Progenitor cell of endocrine pancreas (in vitro differentiated cells): ENCODE results near the gene DZIP1. TPM values are rescaled to one million over a fixed set of nuclear protein-coding genes. Genes with fewer than 3 reads are reported as not detected.
"Not testable (repeated sequence)": the region's sequence is repeated elsewhere in the genome, so short reads cannot be mapped to it uniquely, and the experiment has no call there.

ENCODE experiments used
- DNase-seq: peaks from one replicate; pipeline ENCODE4 v3.0.0; 2021; ENCODE audit warnings: low spot score; ENCODE audit not compliant: unreplicated experiment
- H3K27ac Mint-ChIP-seq: 2 replicates; pipeline ENCODE4 v1.8.0; 2021; ENCODE audit warnings: mild to moderate bottlenecking, moderate library complexity, mixed read lengths
- H3K27me3 Mint-ChIP-seq: 2 replicates; pipeline ENCODE4 v1.8.0; 2021; ENCODE audit warnings: mixed read lengths
- H3K36me3 Mint-ChIP-seq: 2 replicates; pipeline ENCODE4 v1.8.0; 2022; ENCODE audit warnings: mixed read lengths; ENCODE audit not compliant: insufficient read depth
- H3K4me1 Mint-ChIP-seq: 2 replicates; pipeline ENCODE4 v1.8.0; 2021; ENCODE audit warnings: low read depth, mixed read lengths
- H3K4me3 Mint-ChIP-seq: 2 replicates; pipeline ENCODE4 v1.8.0; 2021; ENCODE audit warnings: low read depth, mild to moderate bottlenecking, moderate library complexity, mixed read lengths
- H3K9me3 Mint-ChIP-seq: 2 replicates; pipeline ENCODE4 v1.8.0; 2021; ENCODE audit warnings: low read depth, mixed read lengths
- long read RNA-seq: library from polyadenylated mRNA; unstranded; transcript quantifications from one replicate; pipeline ENCODE4 v2.0.0, GENCODE V29; 2020
- total RNA-seq: library from RNA; stranded (reverse); gene quantifications from 2 replicates; pipeline ENCODE4 v1.2.1, GENCODE V29; 2021
- TF ChIP-seq, protein P1 (sequence below): fragments of 200-600 bp; sonication (generic); IDR thresholded peaks from one replicate; pipeline ENCODE4 v1.5.0; 2021; ENCODE audit warnings: antibody characterized with exemption, mild to moderate bottlenecking; ENCODE audit not compliant: unreplicated experiment

The DZIP1 gene
- total RNA-seq: 35.4 and 40.1 TPM in 2 replicates
- long read RNA-seq, partial matches to known transcripts: 11 of 17 reads
- long read RNA-seq, other reads (novel, unspliced or antisense): 6 of 17 reads

- Mint-ChIP-seq H3K27ac (peak within 1 kb of the TSS; percentile 93), H3K9me3 (no peaks in the 10 kb centered on the region), H3K4me1 (peaks cover 18% of the 10 kb centered on the region), H3K36me3 (peaks cover 5% of the 10 kb centered on the region), H3K4me3 (peak within 1 kb of the TSS; percentile 90), H3K27me3 (no peaks in the 10 kb centered on the region)
- DNase-seq: peak; percentile 59
- TF ChIP-seq, protein P1, sequence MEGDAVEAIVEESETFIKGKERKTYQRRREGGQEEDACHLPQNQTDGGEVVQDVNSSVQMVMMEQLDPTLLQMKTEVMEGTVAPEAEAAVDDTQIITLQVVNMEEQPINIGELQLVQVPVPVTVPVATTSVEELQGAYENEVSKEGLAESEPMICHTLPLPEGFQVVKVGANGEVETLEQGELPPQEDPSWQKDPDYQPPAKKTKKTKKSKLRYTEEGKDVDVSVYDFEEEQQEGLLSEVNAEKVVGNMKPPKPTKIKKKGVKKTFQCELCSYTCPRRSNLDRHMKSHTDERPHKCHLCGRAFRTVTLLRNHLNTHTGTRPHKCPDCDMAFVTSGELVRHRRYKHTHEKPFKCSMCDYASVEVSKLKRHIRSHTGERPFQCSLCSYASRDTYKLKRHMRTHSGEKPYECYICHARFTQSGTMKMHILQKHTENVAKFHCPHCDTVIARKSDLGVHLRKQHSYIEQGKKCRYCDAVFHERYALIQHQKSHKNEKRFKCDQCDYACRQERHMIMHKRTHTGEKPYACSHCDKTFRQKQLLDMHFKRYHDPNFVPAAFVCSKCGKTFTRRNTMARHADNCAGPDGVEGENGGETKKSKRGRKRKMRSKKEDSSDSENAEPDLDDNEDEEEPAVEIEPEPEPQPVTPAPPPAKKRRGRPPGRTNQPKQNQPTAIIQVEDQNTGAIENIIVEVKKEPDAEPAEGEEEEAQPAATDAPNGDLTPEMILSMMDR: no peak
Measured at GRCh38 chr13:95644601-95645052, at the start of gene DZIP1. Gene DZIP1, minus strand, starts transcription at chr13:95644706. Its CDS starts 2,677 bp downstream, at chr13:95642029.

DNA sequence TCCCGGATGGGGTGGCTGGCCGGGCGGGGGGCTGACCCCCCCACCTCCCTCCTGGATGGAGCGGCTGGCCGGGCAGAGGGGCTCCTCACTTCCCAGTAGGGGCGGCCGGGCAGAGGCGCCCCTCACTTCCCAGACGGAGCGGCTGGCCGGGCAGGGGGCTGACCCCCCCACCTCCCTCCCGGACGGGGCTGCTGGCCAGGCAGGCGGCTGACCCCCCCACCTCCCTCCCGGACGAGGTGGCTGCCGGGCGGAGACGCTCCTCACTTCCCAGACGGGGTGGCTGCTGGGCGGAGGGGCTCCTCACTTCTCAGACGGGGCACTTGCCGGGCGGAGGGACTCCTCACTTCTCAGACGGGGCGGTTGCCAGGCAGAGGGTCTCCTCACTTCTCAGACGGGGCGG is 46.5 kb upstream of the DZIP1 start:
- H3K27ac Mint-ChIP-seq, H3K27me3 Mint-ChIP-seq, DNase-seq, H3K4me3 Mint-ChIP-seq, H3K4me1 Mint-ChIP-seq: not testable (repeated sequence)
- peaks cover 32% of the 10 kb centered on the region for H3K9me3 Mint-ChIP-seq
- peaks cover 24% of the 10 kb centered on the region for H3K36me3 Mint-ChIP-seq

- Mint-ChIP-seq H3K27ac (no peak overlapping the region), H3K4me3 (no peak overlapping the region), H3K9me3 (peaks cover 42% of the 10 kb centered on the region), H3K36me3 (peaks cover 34% of the 10 kb centered on the region), H3K4me1 (peaks cover 1% of the 10 kb centered on the region), H3K27me3 (no peaks in the 10 kb centered on the region)
- DNase-seq: no peak
- TF ChIP-seq, protein P1: no peak
Measured at GRCh38 chr13:95689582-95689926, 45.0 kb upstream of the DZIP1 start.

DNA sequence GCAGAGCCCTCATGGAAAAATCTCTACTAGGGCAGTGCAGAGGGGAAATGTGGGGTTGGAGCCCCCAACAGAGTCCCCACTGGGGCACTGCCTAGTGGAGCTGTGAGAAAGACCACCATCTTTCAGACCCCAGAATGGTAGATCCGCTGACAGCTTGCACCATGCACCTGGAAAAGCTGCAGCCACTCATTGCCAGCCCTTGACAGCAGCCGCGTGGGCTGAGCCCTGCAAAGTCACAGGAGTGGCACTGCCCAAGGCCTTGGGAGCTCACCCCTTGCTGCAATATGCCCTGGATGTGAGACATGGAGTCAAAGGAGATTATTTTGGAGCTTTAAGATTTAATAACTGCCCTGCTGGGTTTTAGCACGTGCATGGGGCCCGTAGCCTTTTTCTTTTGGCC is 40.5 kb upstream of the DZIP1 start:
- not testable (repeated sequence) for H3K4me3 Mint-ChIP-seq, DNase-seq, H3K27ac Mint-ChIP-seq, H3K27me3 Mint-ChIP-seq
- Mint-ChIP-seq H3K9me3 (peaks cover 45% of the 10 kb centered on the region), H3K36me3 (peaks cover 38% of the 10 kb centered on the region), H3K4me1 (peaks cover 20% of the 10 kb centered on the region)

DNA sequence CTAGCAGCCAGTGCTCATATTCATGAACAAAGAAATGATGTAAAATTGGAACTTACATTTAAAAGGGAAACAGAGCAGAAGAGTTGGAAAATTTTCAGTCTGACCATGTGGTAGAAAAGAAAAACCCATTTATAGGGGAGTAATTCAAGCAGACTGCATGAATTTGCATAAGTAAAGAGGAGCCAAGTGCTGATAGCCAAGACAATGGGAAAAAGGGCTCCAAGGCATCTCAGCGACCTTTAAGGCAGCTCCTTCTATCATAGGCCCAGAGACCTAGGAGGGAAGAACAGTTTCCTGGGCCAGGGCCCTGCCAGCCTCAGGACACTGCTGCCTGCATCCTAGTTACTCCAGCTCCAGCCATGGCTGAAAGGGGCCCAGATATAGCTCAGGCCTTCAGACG is 39.9 kb upstream of the DZIP1 start:
- no peaks in the 10 kb centered on the region for H3K27me3 Mint-ChIP-seq
- H3K36me3 Mint-ChIP-seq: peaks cover 33% of the 10 kb centered on the region
- DNase-seq: no peak
- H3K9me3 Mint-ChIP-seq: peaks cover 41% of the 10 kb centered on the region
- H3K4me3 Mint-ChIP-seq: no peak overlapping the region
- H3K27ac Mint-ChIP-seq: no peak overlapping the region
- H3K4me1 Mint-ChIP-seq: peaks cover 25% of the 10 kb centered on the region
- TF ChIP-seq, protein P1: no peak

- Mint-ChIP-seq H3K27me3 (no peaks in the 10 kb centered on the region), H3K4me3 (no peak overlapping the region), H3K4me1 (peaks cover 46% of the 10 kb centered on the region), H3K27ac (peak overlapping the region; percentile 45), H3K36me3 (peaks cover 7% of the 10 kb centered on the region), H3K9me3 (peaks cover 3% of the 10 kb centered on the region)
- DNase-seq: no peak
- TF ChIP-seq, protein P1: no peak
Measured at GRCh38 chr13:95679722-95680121, 35.2 kb upstream of the DZIP1 start.
